AML-193 (cell line): ENCODE results near the gene GRID2IP.

Experiments used
- DNase-seq, 2 experiments: peaks; one replicate each; lab custom pipeline; 2025; lab: John Stamatoyannopoulos, UW

GRID2IP gene

DNA sequence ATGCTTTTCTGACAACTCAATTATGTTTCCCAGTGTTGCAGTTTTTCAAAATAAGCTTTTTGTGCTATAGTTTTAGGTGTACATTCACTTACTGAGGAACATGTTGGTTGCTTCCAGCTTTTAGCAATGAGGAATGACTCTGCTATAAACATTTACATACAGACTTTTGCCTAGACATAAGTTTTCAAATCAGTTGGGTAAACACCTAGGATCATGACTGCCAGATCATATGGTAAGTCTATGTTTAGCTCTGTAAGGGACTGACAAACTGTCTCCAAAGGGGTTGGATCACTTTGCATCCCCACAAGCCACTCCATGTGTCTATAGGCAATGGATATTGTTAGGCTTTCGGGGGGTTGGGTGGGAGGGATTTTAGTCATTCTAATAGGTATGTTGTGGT lies 10.8 kb upstream of the GRID2IP start:
- no peak for DNase-seq

- no peak for DNase-seq
These were observed 8.6 kb upstream of the GRID2IP start for GRCh38 chr7:6559896-6560295.

- DNase-seq = peak; percentile 9 to 10
These were observed 7.6 kb upstream of the GRID2IP start for GRCh38 chr7:6558837-6559236.

DNA sequence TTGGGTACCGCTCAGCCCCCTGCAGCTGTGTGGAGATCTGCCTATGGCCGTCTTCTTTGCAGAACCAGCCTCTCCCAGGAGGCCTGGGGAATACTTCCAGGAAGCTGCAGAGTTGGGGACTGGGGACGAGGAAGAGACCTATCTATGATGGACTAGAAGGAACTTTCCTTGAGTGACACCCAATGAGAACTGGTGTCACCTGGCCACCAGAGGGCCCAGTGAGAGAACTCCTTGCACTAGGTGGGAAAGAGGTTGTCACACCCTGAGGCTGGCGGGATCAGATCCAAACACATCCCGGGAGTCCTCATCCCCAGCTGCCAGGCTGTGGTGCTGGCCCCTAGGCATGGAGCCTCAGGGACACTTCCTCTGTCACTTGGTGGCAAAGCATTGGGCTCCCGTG lies 4.9 kb upstream of the GRID2IP start:
- DNase-seq = no peak

- DNase-seq = no peak
These were observed 3.6 kb upstream of the GRID2IP start for GRCh38 chr7:6554848-6555247.

DNA sequence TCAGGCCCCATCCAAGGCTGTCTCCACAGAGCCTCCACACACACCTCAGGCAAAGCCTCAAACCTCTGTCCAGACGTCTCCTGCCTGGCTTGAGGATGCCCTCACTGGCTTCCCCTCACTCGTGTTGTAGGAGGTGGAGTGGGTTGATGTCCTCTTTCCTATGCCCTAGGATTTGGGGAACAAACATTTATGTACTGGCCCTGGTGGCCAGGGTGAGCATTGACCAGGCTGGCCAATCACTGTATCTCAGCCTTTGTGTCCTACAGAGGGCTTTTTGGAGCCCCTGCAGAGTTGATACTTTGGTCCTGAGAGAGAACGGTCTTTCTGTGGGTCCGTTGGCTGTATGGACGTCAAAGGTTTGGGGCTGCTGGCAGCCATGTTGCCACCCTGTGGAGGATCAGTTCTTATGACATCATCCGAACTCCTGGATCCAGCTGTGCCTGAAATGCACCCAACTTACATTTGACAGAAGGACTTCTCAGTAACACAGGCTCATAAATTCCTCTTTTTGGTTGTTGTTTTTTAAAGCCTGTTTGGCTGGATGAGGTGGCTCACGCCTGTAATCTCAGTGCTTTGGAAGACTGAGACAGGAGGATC lies 2.3 kb upstream of the GRID2IP start:
- no peak for DNase-seq

GRCh38 chr7:6547400-6547799 lies 3.9 kb downstream of the GRID2IP start:
- DNase-seq = no peak

- DNase-seq = no peak
These were observed 4.6 kb downstream of the GRID2IP start for GRCh38 chr7:6546498-6547251.

DNA sequence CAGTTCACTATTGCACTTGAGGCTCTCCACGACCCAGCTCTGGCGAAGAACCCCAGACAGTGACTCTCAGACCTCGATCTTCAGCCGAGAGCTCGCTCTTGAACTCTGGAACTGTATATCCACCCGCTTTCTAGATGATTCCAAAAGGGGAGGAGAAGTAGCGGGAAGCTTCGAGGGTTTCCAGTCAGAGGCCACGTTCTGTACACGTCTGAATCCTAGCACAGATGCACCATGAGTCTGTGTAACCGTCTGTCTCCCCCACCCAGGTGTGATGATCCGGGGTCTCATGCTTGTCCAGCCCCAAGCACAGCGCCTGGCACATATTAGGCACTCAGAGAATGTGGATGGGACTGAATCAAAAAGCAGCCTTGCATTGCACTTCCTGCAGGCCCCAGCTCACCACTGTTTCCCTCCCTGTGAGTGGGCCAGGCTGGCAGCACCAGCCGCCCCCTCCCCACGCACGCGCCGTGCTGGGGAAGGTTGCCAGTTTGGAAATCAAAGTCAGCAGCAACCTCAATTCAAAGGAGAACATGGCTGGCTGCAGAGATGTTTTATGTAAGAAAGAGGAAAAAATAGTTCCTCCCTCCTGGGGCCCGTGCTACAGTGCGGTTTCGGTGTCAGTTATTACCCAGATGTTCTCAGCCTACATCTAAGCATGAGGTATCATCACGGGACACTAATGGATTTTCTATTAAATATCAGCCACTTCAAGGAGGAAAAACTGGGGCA lies 5.7 kb downstream of the GRID2IP start:
- no peak for DNase-seq

DNA sequence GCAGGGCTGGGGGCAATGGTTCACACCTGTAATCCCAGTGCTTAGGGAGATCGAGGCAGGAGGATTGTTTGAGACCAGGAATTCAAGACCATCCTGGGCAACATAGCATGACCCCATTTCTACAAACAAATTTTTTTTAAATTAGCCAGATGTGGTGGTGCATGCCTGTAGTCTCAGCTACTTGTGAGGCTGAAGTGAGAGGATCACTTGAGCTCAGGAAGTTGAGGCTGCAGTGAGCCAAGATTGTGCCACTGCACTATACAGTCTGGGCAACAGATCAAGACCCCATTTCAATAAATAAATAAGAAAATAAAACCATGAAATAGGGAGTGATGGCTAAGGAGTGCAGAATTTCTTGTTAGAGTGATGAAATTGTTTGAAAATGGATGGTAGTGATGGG lies 8.9 kb downstream of the GRID2IP start:
- DNase-seq = no peak

- DNase-seq = no peak
These were observed 14.7 kb downstream of the GRID2IP start for GRCh38 chr7:6536262-6537260.

GRCh38 chr7:6533893-6534495 lies 17.3 kb downstream of the GRID2IP start:
- no peak for DNase-seq

GRCh38 chr7:6532516-6532915 lies 18.7 kb downstream of the GRID2IP start:
- DNase-seq = no peak

GRCh38 chr7:6531492-6532279 lies 19.6 kb downstream of the GRID2IP start:
- no peak for DNase-seq

DNA sequence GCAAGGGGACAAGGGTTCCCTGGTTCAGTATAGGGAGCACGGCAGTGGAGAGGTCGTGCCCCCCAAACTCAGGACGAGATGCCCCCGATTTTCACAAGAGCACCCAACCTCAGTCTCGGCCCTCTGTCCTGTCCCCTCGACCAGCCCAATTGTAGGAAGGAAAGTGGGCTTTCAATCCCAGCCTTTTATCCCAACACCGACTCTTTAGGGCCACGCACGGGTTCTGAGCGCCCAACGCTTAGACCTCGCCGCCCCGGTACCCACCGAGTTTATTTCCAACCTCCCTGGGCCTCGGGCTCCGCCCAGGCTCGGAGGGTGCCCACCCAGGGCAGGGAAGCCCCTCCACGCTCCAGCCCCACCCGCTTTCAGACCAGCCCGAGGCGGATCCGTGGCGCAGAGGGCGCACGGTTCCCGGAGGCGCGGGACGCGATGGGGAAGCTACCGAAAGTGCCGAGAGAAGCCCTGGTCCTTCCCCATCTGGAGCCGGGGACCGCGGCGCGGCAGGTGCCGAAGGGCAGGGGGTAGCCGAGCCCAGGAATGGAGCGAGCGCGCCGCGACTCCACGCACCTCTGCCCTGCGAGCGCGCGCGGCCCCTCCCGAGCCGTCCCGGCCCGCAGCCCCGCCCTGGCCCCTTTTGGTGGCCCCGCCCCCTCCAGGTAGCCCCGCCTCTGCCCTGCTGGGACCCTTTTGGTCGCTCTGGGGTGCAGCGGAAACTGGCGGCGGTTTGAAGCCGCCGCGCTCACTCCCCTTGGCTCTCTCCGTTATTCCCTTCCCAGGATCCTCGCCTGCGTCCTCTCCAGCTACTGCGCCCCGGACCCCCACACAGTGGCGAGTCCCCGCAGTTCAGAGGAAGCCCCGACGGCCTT lies 20.4 kb downstream of the GRID2IP start:
- DNase-seq = no peak

DNA sequence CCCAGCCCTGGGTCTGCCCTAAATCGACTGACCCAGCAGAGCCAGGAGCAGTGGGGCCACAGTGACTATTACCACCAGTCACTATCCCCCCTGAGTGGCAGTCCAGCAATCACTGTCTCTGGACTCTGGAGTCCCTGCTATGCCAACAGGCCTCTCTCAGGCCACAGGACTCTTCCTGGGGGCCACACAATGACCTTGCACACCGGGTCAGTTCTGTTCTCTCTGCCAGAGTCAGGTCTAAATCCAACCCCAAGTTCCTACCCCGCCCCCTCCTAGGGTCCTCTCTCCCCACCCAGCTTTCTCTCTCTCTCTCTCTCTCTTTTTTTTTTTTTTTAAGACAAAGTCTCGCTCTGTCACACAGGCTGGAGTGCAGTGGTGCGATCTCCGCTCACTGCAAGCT lies 21.6 kb downstream of the GRID2IP start:
- no peak for DNase-seq

GRCh38 chr7:6528401-6529130 lies 22.7 kb downstream of the GRID2IP start:
- no peak for DNase-seq

DNA sequence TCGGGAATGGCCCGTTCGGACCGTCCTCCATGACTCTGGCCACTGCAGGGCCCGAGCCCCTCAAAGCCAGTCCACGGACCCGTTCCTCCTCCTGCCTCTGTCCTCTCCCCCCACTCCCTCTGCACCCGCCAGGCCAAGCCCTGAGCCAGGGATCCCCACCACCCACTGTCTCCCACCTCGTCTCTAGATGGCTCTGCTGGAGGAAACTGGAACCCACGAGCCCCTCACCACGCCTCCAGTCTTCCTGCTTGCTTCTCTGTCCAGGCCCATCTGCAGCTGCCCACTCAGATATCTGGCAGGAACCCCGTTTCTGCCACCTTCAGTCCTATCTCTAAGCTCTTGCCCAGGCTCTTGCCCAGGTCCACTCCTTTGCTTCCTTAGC lies 24.3 kb downstream of the GRID2IP start:
- DNase-seq = no peak
